Right lobe of liver (tissue), 4 donors: Measurements from ENCODE around the gene PPFIBP1.

Experiments used
- CTCF ChIP-seq, 4 donors: fragments of 200-600 bp in 3 of 4; fragments of 450-650 bp in 1 of 4; IDR thresholded peaks; one replicate each; pipeline versions ENCODE4 v1.5.1 to v1.8.0; 2016 to 2022; ENCODE audit warnings: antibody characterized with exemption in 4 of 4, mild to moderate bottlenecking in 2 of 4
- POLR2A ChIP-seq: fragments of 450-650 bp; IDR thresholded peaks from one replicate; pipeline ENCODE4 v1.6.1; 2017; ENCODE audit warnings: antibody characterized with exemption, mild to moderate bottlenecking
- donor health status: DM: no; HTN: no; CAD: no.
- donor health status: DM: no; HTN: no; CAD: no.
- donor health status: DM: no; HTN: yes; CAD: no.

GRCh38 chr12:27517961-27518665, 5.9 kb upstream of the PPFIBP1 start:
- no peak for TF ChIP-seq CTCF (IDR thresholded peaks at IDR 0.05)
- TF ChIP-seq POLR2A, result no peak
